HEK293 (cell line): ENCODE measurements around the gene TREH.

Experiments used
- FEZF1 ChIP-seq: fragments of 450-650 bp; formaldehyde crosslinking; IDR thresholded peaks from 2 replicates; pipeline ENCODE4 v1.5.1; 2016; ENCODE audit warnings: missing biosample characterization, missing genetic modification characterization
- GFI1B ChIP-seq: fragments of 450-650 bp; formaldehyde crosslinking; IDR thresholded peaks from 2 replicates; pipeline ENCODE4 v1.5.1; 2016; ENCODE audit warnings: missing biosample characterization, missing genetic modification characterization
- KLF16 ChIP-seq: fragments of 450-650 bp; formaldehyde crosslinking; IDR thresholded peaks from 2 replicates; pipeline ENCODE4 v1.5.1; 2017; ENCODE audit warnings: missing biosample characterization, missing genetic modification characterization
- KLF7 ChIP-seq: fragments of 450-650 bp; formaldehyde crosslinking; IDR thresholded peaks from 2 replicates; pipeline ENCODE4 v1.5.1; 2016; ENCODE audit warnings: missing biosample characterization, missing genetic modification characterization, borderline replicate concordance
- KLF9 ChIP-seq: fragments of 450-650 bp; formaldehyde crosslinking; IDR thresholded peaks from 2 replicates; pipeline ENCODE4 v1.5.1; 2016; ENCODE audit warnings: missing biosample characterization, missing genetic modification characterization, low read depth
- SP2 ChIP-seq: fragments of 450-650 bp; formaldehyde crosslinking; IDR thresholded peaks from 2 replicates; pipeline ENCODE4 v1.5.1; 2016; ENCODE audit warnings: missing biosample characterization, missing genetic modification characterization
- YY2 ChIP-seq: fragments of 450-650 bp; formaldehyde crosslinking; IDR thresholded peaks from 2 replicates; pipeline ENCODE4 v1.5.1; 2016; ENCODE audit warnings: missing biosample characterization, missing genetic modification characterization
- ZBTB17 ChIP-seq: fragments of 450-650 bp; formaldehyde crosslinking; IDR thresholded peaks from 2 replicates; pipeline ENCODE4 v1.5.1; 2016; ENCODE audit warnings: missing biosample characterization, missing genetic modification characterization
- ZBTB20 ChIP-seq: fragments of 450-650 bp; formaldehyde crosslinking; IDR thresholded peaks from 2 replicates; pipeline ENCODE4 v1.5.1; 2016; ENCODE audit warnings: missing biosample characterization, missing genetic modification characterization
- ZBTB26 ChIP-seq: fragments of 450-650 bp; formaldehyde crosslinking; optimal IDR thresholded peaks from 2 replicates; pipeline ENCODE3; 2016; ENCODE audit warnings: missing biosample characterization, mild to moderate bottlenecking, missing genetic modification characterization
- ZNF148 ChIP-seq: fragments of 450-650 bp; formaldehyde crosslinking; IDR thresholded peaks from 2 replicates; pipeline ENCODE4 v1.5.0; 2017; ENCODE audit warnings: missing biosample characterization, missing genetic modification characterization, borderline replicate concordance
- ZNF211 ChIP-seq: fragments of 450-650 bp; formaldehyde crosslinking; IDR thresholded peaks from 2 replicates; pipeline ENCODE4 v1.5.1; 2016; ENCODE audit warnings: low read depth, missing biosample characterization, missing genetic modification characterization
- ZNF221 ChIP-seq: fragments of 450-650 bp; formaldehyde crosslinking; IDR thresholded peaks from 2 replicates; pipeline ENCODE4 v1.5.1; 2017; ENCODE audit warnings: missing biosample characterization, missing genetic modification characterization, borderline replicate concordance
- ZNF280C ChIP-seq: fragments of 450-650 bp; formaldehyde crosslinking; IDR thresholded peaks from 2 replicates; pipeline ENCODE4 v1.5.1; 2016; ENCODE audit warnings: missing biosample characterization, missing genetic modification characterization
- ZNF302 ChIP-seq: fragments of 450-650 bp; formaldehyde crosslinking; IDR thresholded peaks from 2 replicates; pipeline ENCODE4 v1.5.1; 2016; ENCODE audit warnings: missing biosample characterization, missing genetic modification characterization, low read depth
- ZNF341 ChIP-seq: fragments of 450-650 bp; formaldehyde crosslinking; IDR thresholded peaks from 2 replicates; pipeline ENCODE4; 2016; ENCODE audit warnings: low read depth, missing biosample characterization, missing genetic modification characterization
- ZNF398 ChIP-seq: fragments of 450-650 bp; formaldehyde crosslinking; IDR thresholded peaks from 2 replicates; pipeline ENCODE4 v1.5.1; 2017; ENCODE audit warnings: missing biosample characterization, missing genetic modification characterization
- ZNF501 ChIP-seq: fragments of 450-650 bp; formaldehyde crosslinking; IDR thresholded peaks from 2 replicates; pipeline ENCODE4 v1.5.1; 2016; ENCODE audit warnings: missing biosample characterization, missing genetic modification characterization
- ZNF513 ChIP-seq: fragments of 450-650 bp; IDR thresholded peaks from 2 replicates; pipeline ENCODE4 v1.5.1; 2018; ENCODE audit warnings: missing biosample characterization, missing genetic modification characterization
- ZNF624 ChIP-seq: fragments of 450-650 bp; formaldehyde crosslinking; IDR thresholded peaks from 2 replicates; pipeline ENCODE4 v1.5.1; 2017; ENCODE audit warnings: missing biosample characterization, missing genetic modification characterization
- ZNF645 ChIP-seq: fragments of 450-650 bp; formaldehyde crosslinking; IDR thresholded peaks from 2 replicates; pipeline ENCODE4; 2016; ENCODE audit warnings: missing biosample characterization, missing genetic modification characterization
- ZNF658 ChIP-seq: fragments of 450-650 bp; formaldehyde crosslinking; IDR thresholded peaks from 2 replicates; pipeline ENCODE4; 2016; ENCODE audit warnings: missing biosample characterization, missing genetic modification characterization
- ZNF660 ChIP-seq: fragments of 450-650 bp; IDR thresholded peaks from 2 replicates; pipeline ENCODE4 v1.5.1; 2018; ENCODE audit warnings: missing biosample characterization, mild to moderate bottlenecking, missing genetic modification characterization
- ZNF776 ChIP-seq: fragments of 450-650 bp; formaldehyde crosslinking; IDR thresholded peaks from 2 replicates; pipeline ENCODE4 v1.5.0; 2017; ENCODE audit warnings: missing biosample characterization, missing genetic modification characterization, borderline replicate concordance
- ZNF843 ChIP-seq: fragments of 450-650 bp; formaldehyde crosslinking; IDR thresholded peaks from 2 replicates; pipeline ENCODE4 v1.5.1; 2016; ENCODE audit warnings: missing biosample characterization, missing genetic modification characterization
- ZSCAN18 ChIP-seq: fragments of 450-650 bp; formaldehyde crosslinking; IDR thresholded peaks from 2 replicates; pipeline ENCODE4 v1.5.1; 2016; ENCODE audit warnings: missing biosample characterization, missing genetic modification characterization

The TREH gene

GRCh38 chr11:118610773-118611432 lies 68.5 kb downstream of the TREH start (continued):
- no peak for TF ChIP-seq ZNF398
- no peak for TF ChIP-seq ZNF148 (tag by site-specific recombination)
- no peak for TF ChIP-seq GFI1B (tag by site-specific recombination)
- no peak; the same call in 1 of the 2 replicates for TF ChIP-seq ZNF843
- TF ChIP-seq ZNF513 (tag by site-specific recombination): no peak
- no peak for TF ChIP-seq ZNF776
- no peak for TF ChIP-seq KLF16
- TF ChIP-seq ZNF658 (tag by site-specific recombination): no peak
- no peak for TF ChIP-seq YY2 (tag by site-specific recombination)
- peak; percentile 31; the same call in 1 of the 2 replicates for TF ChIP-seq KLF7 (tag by site-specific recombination)
- TF ChIP-seq ZNF624 (tag by site-specific recombination): no peak
- no peak for TF ChIP-seq KLF9 (tag by site-specific recombination)
- TF ChIP-seq ZSCAN18 (tag by site-specific recombination): no peak
- TF ChIP-seq ZNF660: no peak
- TF ChIP-seq ZNF501 (tag by site-specific recombination): no peak
- peak; percentile 27; the same call in 1 of the 2 replicates for TF ChIP-seq ZBTB20
- no peak for TF ChIP-seq ZNF645 (tag by site-specific recombination)
- TF ChIP-seq ZBTB26 (tag by site-specific recombination): peak; percentile 27
- TF ChIP-seq FEZF1 (tag by site-specific recombination): no peak
- TF ChIP-seq ZNF211 (tag by site-specific recombination): no peak
- no peak for TF ChIP-seq ZNF221 (tag by site-specific recombination)
- no peak for TF ChIP-seq SP2 (tag by site-specific recombination)
- TF ChIP-seq ZBTB17 (tag by site-specific recombination): peak; percentile 49
- TF ChIP-seq ZNF341 (tag by site-specific recombination): no peak
- TF ChIP-seq ZNF302 (tag by site-specific recombination): no peak
- TF ChIP-seq ZNF280C (tag by site-specific recombination): no peak
